Activated B cell treated with CpG ODN at 0.5 μM for 24 hours (primary cell): Measurements from ENCODE around the gene TMEM255A. TPM values are rescaled to one million over a fixed set of nuclear protein-coding genes. Genes with fewer than 3 reads are reported as not detected.

Source experiments
- ATAC-seq: fragments of 200-7000 bp; cut with Tn5 transposase; one replicate; pipeline ENCODE4 v1.10.0; 2021; ENCODE audit warnings: low read depth, mild to moderate bottlenecking, moderate library complexity
- CTCF ChIA-PET: fragments of 350-600 bp; sonication (Branson Sonifier 250); formaldehyde crosslinking; loops from one replicate; lab custom pipeline; 2021; ENCODE audit warnings: antibody characterized with exemption; lab: Charles Lee
- POLR2A ChIA-PET: fragments of 350-600 bp; sonication (Branson Sonifier 250); formaldehyde crosslinking; loops from one replicate; lab custom pipeline; 2021; ENCODE audit warnings: antibody characterized with exemption; lab: Charles Lee
- DNase-seq: peaks from one replicate; pipeline ENCODE4 v3.0.0; 2022
- H3K27ac Mint-ChIP-seq: one replicate; pipeline ENCODE4 v1.8.0; 2020; ENCODE audit warnings: mixed read lengths
- H3K27me3 Mint-ChIP-seq: one replicate; pipeline ENCODE4 v1.8.0; 2021; ENCODE audit warnings: mixed read lengths
- H3K36me3 Mint-ChIP-seq: one replicate; pipeline ENCODE4 v1.8.0; 2021; ENCODE audit warnings: low read depth, mixed read lengths
- H3K4me1 Mint-ChIP-seq: one replicate; pipeline ENCODE4 v1.8.0; 2021; ENCODE audit warnings: mixed read lengths
- H3K4me3 Mint-ChIP-seq: one replicate; pipeline ENCODE4 v1.8.0; 2020; ENCODE audit warnings: mild to moderate bottlenecking, mixed read lengths
- H3K9me3 Mint-ChIP-seq: one replicate; pipeline ENCODE4 v1.8.0; 2020; ENCODE audit warnings: mixed read lengths
- CTCF ChIP-seq: fragments of 200-600 bp; IDR thresholded peaks from one replicate; pipeline ENCODE4 v1.8.0; 2022; ENCODE audit warnings: antibody characterized with exemption, mild to moderate bottlenecking
- intact Hi-C: fragments of 100-400 bp; cut with micrococcal nuclease; formaldehyde crosslinking; loops from one replicate; pipeline ENCODE4 v1.15.1; 2024
- total RNA-seq: library from RNA; stranded (reverse); gene quantifications from 2 replicates; pipeline ENCODE4 v1.2.3, GENCODE V29; 2022

The TMEM255A gene
- total RNA-seq, 1 donor from 2014 or later: 0.18 TPM

- no peak for TF ChIP-seq CTCF
Measured at GRCh38 chrX:120274958-120275357, 36.3 kb downstream of the TMEM255A start.

GRCh38 chrX:120274145-120274544 is 37.1 kb downstream of the TMEM255A start:
- TF ChIP-seq CTCF: no peak
- intact Hi-C loops: no loop called here
- POLR2A ChIA-PET: no interaction called here
- no peak overlapping the region for H3K4me3 Mint-ChIP-seq
- CTCF ChIA-PET: no interaction called here
- no peak for ATAC-seq
- no peaks in the 10 kb centered on the region for H3K36me3 Mint-ChIP-seq
- no peak overlapping the region for H3K27ac Mint-ChIP-seq
- H3K4me1 Mint-ChIP-seq: peaks cover 6% of the 10 kb centered on the region
- no peaks in the 10 kb centered on the region for H3K9me3 Mint-ChIP-seq
- no peaks in the 10 kb centered on the region for H3K27me3 Mint-ChIP-seq
- no peak for DNase-seq

More at GRCh38 chrX:120274958-120275357, 36.3 kb downstream of the TMEM255A start:
- H3K27ac Mint-ChIP-seq: no peak overlapping the region
- H3K9me3 Mint-ChIP-seq: no peaks in the 10 kb centered on the region
- H3K4me3 Mint-ChIP-seq: no peak overlapping the region
- ATAC-seq (no peak), DNase-seq (no peak)
- H3K36me3 Mint-ChIP-seq: no peaks in the 10 kb centered on the region
- H3K4me1 Mint-ChIP-seq: peaks cover under 1% of the 10 kb centered on the region
- POLR2A ChIA-PET: interaction anchor here (0.7 kb wide), 1 partner anchor 18 kb away, joined by 4 read pairs; no protein-coding TSS in a partner anchor
- H3K27me3 Mint-ChIP-seq: no peaks in the 10 kb centered on the region
- intact Hi-C loops: no loop called here
- CTCF ChIA-PET: no interaction called here

GRCh38 chrX:120271218-120271617 is 40.0 kb downstream of the TMEM255A start:
- H3K4me3 Mint-ChIP-seq: no peak overlapping the region
- no peak for ATAC-seq
- POLR2A ChIA-PET: no interaction called here
- DNase-seq: no peak
- H3K27me3 Mint-ChIP-seq: no peaks in the 10 kb centered on the region
- CTCF ChIA-PET: no interaction called here
- H3K9me3 Mint-ChIP-seq: no peaks in the 10 kb centered on the region
- peaks cover 6% of the 10 kb centered on the region for H3K4me1 Mint-ChIP-seq
- no peak for TF ChIP-seq CTCF
- intact Hi-C loops: no loop called here
- no peaks in the 10 kb centered on the region for H3K36me3 Mint-ChIP-seq
- H3K27ac Mint-ChIP-seq: no peak overlapping the region

DNA sequence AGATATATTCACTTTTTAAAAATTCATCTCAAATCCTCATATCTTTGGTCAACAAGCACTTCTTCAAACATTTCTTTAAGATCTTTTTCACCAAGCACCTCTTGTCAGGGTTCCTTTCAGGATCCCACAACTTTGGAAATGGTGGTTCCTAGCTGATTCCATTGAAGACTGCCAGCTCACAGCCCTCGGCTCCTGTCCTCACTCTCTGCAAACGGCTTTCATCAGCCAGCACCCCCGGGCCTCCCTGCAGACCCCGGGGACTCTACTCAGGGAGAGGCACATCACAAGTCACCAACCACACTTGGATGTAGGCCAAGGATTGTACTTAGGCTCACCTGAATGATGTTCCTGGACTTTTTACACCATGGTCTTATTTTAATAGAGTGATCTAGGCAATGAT is 40.7 kb downstream of the TMEM255A start:
- peaks cover 6% of the 10 kb centered on the region for H3K4me1 Mint-ChIP-seq
- H3K9me3 Mint-ChIP-seq: no peaks in the 10 kb centered on the region
- CTCF ChIA-PET: no interaction called here
- no peak for TF ChIP-seq CTCF
- no peaks in the 10 kb centered on the region for H3K27me3 Mint-ChIP-seq
- H3K4me3 Mint-ChIP-seq: no peak overlapping the region
- ATAC-seq (no peak), DNase-seq (no peak)
- H3K27ac Mint-ChIP-seq: no peak overlapping the region
- POLR2A ChIA-PET: no interaction called here
- no peaks in the 10 kb centered on the region for H3K36me3 Mint-ChIP-seq
- intact Hi-C loops: no loop called here

GRCh38 chrX:120269373-120270035 is 41.8 kb downstream of the TMEM255A start:
- ChIA-PET CTCF (interaction anchor here (1.8 kb wide), 1 partner anchor 18 kb away, joined by 4 read pairs; the partner anchor contains the start of gene ZBTB33), POLR2A (interaction anchor here (1.1 to 1.2 kb wide), 2 partner anchors 19 to 40 kb away, joined by 4 to 7 read pairs; partner anchors contain the start of gene ZBTB33)
- no peak overlapping the region for H3K4me3 Mint-ChIP-seq
- peaks cover 6% of the 10 kb centered on the region for H3K4me1 Mint-ChIP-seq
- no peaks in the 10 kb centered on the region for H3K27me3 Mint-ChIP-seq
- DNase-seq (no peak), ATAC-seq (no peak)
- intact Hi-C loops: no loop called here
- H3K9me3 Mint-ChIP-seq: no peaks in the 10 kb centered on the region
- no peak overlapping the region for H3K27ac Mint-ChIP-seq
- H3K36me3 Mint-ChIP-seq: no peaks in the 10 kb centered on the region
- no peak for TF ChIP-seq CTCF
